Activated naive CD8-positive, alpha-beta T cell treated with anti-CD3 and anti-CD28 coated beads, Interleukin-2, amount 50 U/mL, for 24 hours (primary cell): ENCODE results near the gene PLA2G1B.
A peak's percentile ranks its signal among the peaks of the same experiment; 100 is the strongest.

Source experiments
- ATAC-seq: fragments of 150-1000 bp; cut with Tn5 transposase; one replicate; pipeline ENCODE4 v1.10.0; 2021
- DNase-seq: peaks from one replicate; pipeline ENCODE4 v3.0.0; 2021
- H3K27ac Mint-ChIP-seq: one replicate; pipeline ENCODE4 v1.8.0; 2021; ENCODE audit warnings: mild to moderate bottlenecking, mixed read lengths
- H3K27me3 Mint-ChIP-seq: one replicate; pipeline ENCODE4 v1.8.0; 2021; ENCODE audit warnings: mixed read lengths
- H3K36me3 Mint-ChIP-seq: one replicate; pipeline ENCODE4 v1.8.0; 2021; ENCODE audit warnings: low read depth, mixed read lengths
- H3K4me1 Mint-ChIP-seq: one replicate; pipeline ENCODE4 v1.8.0; 2021; ENCODE audit warnings: mixed read lengths
- H3K4me3 Mint-ChIP-seq: one replicate; pipeline ENCODE4 v1.8.0; 2021; ENCODE audit warnings: mild to moderate bottlenecking, moderate library complexity, mixed read lengths
- H3K9me3 Mint-ChIP-seq: one replicate; pipeline ENCODE4 v1.8.0; 2021; ENCODE audit warnings: mixed read lengths

PLA2G1B gene

DNA sequence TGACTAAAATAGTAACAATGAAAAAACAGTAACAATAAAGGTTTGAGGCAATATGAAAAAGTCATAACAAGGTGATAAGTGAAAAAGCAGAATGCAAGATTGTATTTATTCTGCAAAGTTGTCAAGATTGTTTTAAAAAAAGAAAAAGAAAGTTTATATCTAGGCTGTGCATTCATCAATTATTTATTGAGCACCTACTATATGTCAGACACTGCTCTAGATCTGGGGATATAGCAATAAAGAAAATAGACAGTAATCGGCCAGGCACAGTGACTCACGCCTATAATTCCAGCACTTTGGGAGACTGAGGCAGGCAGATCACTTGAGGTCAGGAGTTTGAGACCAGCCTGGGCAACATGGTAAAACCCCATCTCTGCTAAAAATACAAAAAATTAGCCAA, 3.8 kb downstream of the PLA2G1B start:
- no peak for ATAC-seq
- no peaks in the 10 kb centered on the region for H3K27me3 Mint-ChIP-seq
- H3K4me3 Mint-ChIP-seq = no peak overlapping the region
- H3K27ac Mint-ChIP-seq = no peak overlapping the region
- H3K9me3 Mint-ChIP-seq = no peaks in the 10 kb centered on the region
- peaks cover 6% of the 10 kb centered on the region for H3K4me1 Mint-ChIP-seq
- H3K36me3 Mint-ChIP-seq = no peaks in the 10 kb centered on the region
- DNase-seq = no peak

DNA sequence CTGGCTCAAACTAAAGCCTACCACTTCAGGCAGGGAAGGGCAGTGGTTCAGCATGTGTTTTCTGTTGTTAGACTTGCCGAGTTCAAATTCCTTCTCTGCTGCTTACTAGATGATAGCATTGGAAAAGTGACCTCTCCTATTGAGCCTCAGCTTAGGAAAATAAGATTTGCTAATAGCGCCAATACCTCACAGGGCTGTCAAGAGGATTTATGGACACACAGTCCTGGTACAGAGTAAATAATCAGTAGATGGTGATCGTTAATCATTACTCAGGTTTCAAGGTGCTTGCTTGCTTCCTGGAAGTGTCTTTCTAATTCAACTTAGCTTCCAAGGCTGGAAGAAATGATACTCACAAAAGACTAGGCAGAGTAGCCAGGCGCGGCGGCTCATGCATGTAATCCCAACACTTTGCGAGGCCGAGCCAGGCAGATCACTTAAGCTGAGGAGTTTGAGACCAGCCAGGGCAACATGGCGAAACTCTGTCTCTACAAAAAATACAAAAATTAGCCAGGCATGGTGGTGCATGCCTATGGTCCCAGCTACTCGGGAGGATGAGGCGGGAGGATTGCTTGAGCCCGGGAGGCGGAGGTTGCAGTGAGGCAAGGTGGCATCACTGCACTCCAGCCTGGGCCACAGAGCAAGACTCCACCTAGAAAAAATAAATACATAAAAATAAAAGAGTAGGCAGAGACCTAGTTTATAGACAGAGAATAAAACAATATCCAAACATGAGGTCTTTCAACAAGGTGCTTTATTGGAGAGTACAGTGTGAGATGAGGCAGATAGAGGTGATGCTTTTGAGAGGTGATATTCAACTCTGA, 6.0 kb downstream of the PLA2G1B start:
- Mint-ChIP-seq H3K36me3 (peaks cover 4% of the 10 kb centered on the region), H3K27me3 (peaks cover 3% of the 10 kb centered on the region), H3K4me1 (peaks cover 19% of the 10 kb centered on the region), H3K4me3 (no peak overlapping the region), H3K9me3 (no peaks in the 10 kb centered on the region), H3K27ac (no peak overlapping the region)
- ATAC-seq (no peak), DNase-seq (no peak)

DNA sequence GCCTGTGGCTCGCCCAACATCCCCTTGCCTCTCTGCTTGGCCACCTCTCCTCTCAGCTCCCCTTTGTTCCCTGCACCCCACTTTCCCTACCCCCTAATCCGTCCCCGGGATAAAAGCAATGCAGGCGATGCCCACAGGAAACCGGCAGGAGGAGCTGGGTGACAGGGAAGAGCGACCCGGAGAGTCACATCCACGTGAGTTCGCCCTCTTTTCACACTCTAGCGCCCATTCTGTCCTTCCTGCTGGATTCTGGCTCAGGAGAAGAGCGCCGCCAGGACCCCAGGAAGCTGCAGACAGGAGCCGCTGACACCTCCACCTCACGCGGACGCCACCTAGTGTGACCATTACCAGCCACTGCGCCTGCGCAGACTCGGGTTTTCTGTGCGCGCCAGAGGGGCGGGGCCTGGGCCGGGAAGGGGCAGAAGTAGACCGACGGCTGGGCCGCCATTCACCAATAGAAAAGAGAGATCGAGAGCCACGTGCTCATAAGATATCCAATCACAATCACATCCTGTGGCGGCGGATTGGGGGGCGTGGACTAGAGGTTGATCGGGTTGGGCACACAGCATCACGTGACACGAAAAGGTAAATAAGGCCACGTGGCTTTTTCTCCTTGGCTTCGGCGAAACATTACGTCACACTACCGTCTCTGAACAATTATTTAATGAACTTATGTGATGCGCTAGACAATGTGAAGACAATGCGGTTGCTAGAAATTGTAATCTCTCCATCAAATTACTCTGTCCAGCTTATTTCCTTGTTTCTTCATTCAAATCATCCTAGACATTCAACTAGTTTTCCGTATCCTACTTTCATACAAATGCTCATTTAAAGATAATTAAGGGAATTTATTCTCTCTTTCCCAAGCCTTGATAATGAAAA, 10.1 kb downstream of the PLA2G1B start:
- H3K9me3 Mint-ChIP-seq = no peaks in the 10 kb centered on the region
- peaks cover 4% of the 10 kb centered on the region for H3K36me3 Mint-ChIP-seq
- DNase-seq = peak; percentile 100
- peak overlapping the region; percentile 97 for H3K27ac Mint-ChIP-seq
- peak; percentile 100 for ATAC-seq
- peaks cover 13% of the 10 kb centered on the region for H3K4me1 Mint-ChIP-seq
- H3K4me3 Mint-ChIP-seq = peak overlapping the region; percentile 88
- H3K27me3 Mint-ChIP-seq = peaks cover 3% of the 10 kb centered on the region

DNA sequence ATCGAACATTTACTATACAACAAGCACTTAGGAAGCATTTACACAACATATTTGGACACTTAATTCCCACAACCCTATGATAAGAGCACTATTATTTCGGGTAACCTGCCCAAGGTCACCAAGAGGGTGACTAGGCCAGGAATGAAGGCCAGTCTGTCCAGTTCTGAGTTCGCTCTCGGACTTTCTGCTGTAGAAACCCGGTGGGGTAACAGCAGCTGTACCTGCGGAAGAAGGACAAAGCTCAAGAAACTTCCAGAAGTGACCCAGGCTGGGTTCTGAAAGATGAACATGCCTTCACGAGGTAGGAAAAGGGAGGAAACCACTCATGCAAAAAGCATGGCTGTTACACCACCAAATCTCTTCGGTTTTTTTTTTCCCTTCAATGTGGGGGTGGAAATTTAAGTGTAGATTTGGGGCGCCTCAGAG, 10.8 kb downstream of the PLA2G1B start:
- peaks cover 3% of the 10 kb centered on the region for H3K27me3 Mint-ChIP-seq
- DNase-seq (no peak), ATAC-seq (no peak)
- H3K4me3 Mint-ChIP-seq = peak overlapping the region; percentile 88
- peak overlapping the region; percentile 97 for H3K27ac Mint-ChIP-seq
- peaks cover 13% of the 10 kb centered on the region for H3K4me1 Mint-ChIP-seq
- H3K9me3 Mint-ChIP-seq = no peaks in the 10 kb centered on the region
- peaks cover 4% of the 10 kb centered on the region for H3K36me3 Mint-ChIP-seq

DNA sequence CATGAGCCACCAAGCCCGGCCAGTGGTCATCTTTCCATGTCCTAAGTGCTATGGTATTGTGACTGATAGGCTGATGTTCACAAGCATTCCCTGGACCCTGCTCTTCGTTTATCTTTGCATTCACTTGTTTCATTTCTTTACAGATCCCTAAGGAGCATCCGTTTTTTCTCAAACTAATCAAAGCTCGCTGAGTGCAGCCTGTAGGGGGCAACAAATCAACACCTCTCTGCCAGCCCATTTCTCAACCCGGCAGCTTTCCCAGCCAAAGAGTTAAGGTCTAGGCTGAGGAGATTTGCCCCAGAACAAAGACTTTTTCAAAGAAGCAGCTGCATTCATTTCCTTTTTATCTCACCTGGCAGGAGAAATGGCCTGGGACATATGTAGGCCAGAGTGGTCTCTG, 13.4 kb downstream of the PLA2G1B start:
- Mint-ChIP-seq H3K36me3 (peaks cover 4% of the 10 kb centered on the region), H3K27ac (no peak overlapping the region), H3K27me3 (peaks cover 3% of the 10 kb centered on the region), H3K9me3 (no peaks in the 10 kb centered on the region), H3K4me3 (no peak overlapping the region), H3K4me1 (peaks cover 13% of the 10 kb centered on the region)
- no peak for DNase-seq
- no peak for ATAC-seq

DNA sequence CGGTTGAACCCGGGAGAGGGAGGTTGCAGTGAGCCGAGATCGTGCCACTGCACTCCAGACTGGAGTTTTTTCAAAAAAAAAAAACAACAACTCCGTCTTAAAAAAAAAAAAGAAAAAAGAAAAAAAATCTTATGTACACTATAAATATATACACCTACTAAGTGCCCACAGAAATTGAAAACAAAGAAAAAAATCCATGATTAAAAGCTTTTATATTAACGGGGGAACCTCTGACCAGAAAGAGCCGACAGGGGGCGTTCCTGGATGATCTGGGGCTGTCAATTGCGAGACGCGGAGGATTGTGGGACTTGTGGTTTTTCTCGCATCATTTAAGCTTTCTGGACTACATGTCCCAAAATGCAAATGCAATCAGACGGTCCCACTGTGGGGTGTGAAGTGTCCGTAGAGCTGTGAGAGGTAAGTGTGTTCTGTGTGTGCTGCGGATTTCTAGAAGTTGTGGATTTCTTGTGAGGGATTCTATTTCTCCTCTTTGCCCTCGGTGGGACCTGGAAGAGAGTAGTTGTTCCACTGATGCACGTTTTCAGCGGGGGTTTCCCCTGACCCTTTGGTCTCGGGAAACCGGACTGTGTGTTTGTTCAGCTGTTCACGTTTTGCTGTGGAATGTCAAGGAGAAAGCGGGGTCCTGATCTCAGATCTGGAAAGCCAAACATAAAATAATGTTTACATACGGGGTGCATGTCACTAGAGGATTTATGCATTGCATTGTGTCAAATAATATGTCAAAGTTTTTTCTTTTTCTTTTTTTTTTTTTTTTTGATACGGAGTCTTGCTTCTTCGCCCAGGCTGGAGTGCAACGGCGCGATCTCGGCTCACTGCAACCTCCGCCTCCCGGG, 25.4 kb downstream of the PLA2G1B start, which contains the start of gene SIRT4:
TSS of gene SIRT4 (plus strand) at position 360 of the 854 bp plus-strand sequence. CDS start 1,241 bp downstream, outside the sequence.
- H3K4me1 Mint-ChIP-seq = peaks cover 8% of the 10 kb centered on the region
- H3K36me3 Mint-ChIP-seq = peaks cover 2% of the 10 kb centered on the region
- no peaks in the 10 kb centered on the region for H3K9me3 Mint-ChIP-seq
- DNase-seq (peak; percentile 89), ATAC-seq (peak; percentile 100)
- H3K4me3 Mint-ChIP-seq = peak within 1 kb of the TSS; percentile 94
- no peaks in the 10 kb centered on the region for H3K27me3 Mint-ChIP-seq
- peak within 1 kb of the TSS; percentile 93 for H3K27ac Mint-ChIP-seq

DNA sequence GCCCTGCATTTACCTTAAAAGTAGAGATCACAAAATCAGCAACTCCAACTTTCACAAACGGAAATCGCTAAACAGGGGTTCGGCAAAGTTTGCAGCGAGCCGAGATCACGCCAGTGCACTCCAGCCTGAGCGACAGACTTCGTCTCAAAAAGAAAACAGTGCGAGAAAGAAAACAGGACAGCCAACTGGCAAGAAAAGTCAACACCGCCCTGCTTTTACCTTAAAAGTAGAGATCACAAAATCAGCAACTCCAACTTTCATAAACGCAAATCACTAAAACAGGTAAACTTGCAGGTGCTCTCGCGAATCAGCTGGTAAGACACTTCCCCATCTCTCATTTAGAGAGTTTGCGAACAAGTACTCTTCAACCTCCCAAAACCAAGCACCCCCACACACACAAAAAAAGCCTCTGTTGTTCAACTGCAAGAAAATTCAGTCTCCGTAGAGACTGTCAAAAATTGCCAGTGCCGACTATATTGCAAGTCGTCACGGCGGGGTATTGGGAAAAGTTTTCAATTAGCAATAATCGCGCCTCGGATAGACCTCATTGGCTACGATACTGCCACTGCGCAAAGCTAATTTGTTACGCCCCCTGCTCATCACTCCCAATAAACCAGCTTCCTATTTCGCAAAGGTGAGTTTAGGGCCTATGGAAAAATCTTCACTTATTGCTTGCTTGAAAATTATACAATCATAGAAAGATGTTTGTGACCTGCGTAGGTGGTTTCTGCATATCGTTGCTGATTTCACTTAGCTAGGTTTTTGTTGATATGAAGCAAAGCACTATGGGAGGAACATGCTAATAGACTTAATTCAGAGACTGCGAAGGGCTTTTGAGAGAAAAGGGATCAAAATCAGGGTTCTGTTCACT, 34.7 kb downstream of the PLA2G1B start, which contains the start of gene RNU4-1:
TSS of gene RNU4-1 (minus strand) at position 577 of the 871 bp plus-strand sequence.
- ATAC-seq = peak; percentile 72
- H3K4me3 Mint-ChIP-seq = no peak within 1 kb of the TSS
- no peaks in the 10 kb centered on the region for H3K36me3 Mint-ChIP-seq
- no peaks in the 10 kb centered on the region for H3K9me3 Mint-ChIP-seq
- H3K4me1 Mint-ChIP-seq = peaks cover 7% of the 10 kb centered on the region
- no peaks in the 10 kb centered on the region for H3K27me3 Mint-ChIP-seq
- H3K27ac Mint-ChIP-seq = no peak within 1 kb of the TSS
- peak; percentile 76 for DNase-seq

DNA sequence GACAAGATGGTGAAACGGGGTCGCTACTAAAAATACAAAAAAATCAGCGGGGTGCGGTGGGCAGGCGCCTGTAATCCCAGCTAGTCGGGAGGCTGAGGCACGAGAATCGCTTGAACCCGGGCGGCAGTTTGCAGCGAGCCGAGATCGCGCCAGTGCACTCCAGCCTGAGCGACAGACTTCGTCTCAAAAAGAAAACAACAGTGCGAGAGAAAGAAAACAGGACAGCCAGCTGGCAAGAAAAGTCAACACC, 35.2 kb downstream of the PLA2G1B start:
- Mint-ChIP-seq H3K9me3 (no peaks in the 10 kb centered on the region), H3K27ac (no peak overlapping the region), H3K36me3 (no peaks in the 10 kb centered on the region), H3K4me3 (no peak overlapping the region), H3K27me3 (no peaks in the 10 kb centered on the region), H3K4me1 (peaks cover 7% of the 10 kb centered on the region)
- peak; percentile 0 for ATAC-seq
- no peak for DNase-seq

DNA sequence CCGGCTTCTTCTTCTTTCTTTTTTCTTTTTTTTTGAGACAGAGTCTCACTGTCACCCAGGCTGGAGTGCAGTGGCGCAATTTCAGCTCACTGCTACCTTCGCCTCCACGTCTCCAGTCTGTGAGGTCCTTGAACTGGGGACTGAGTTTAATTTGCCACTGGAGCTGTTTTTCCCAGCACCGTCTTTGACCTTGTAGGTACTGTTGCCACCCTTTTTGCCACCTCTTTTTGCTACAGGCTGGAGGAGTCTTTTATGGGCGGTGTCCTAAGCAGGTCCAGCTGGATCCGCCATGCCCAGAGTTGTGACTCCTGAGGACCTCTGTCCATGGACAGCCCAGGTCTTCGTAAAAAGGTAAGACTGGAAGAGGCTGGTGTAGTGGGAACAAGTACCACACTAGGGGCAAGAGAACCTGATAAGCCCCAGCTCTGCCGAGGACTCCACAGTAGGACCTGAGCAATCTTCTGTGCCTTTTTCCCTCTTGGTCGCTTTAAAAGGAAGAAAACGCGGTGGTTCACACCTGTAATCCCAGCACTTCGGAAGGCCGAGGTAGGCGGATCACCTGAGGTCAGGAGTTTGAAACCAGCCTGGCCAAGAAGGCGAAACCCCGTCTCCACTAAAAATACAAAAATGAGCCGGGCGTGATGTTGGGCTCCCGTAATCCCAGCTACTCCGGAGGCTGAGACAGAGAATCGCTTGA, 36.8 kb downstream of the PLA2G1B start:
- Mint-ChIP-seq H3K27me3 (no peaks in the 10 kb centered on the region), H3K4me3 (no peak overlapping the region), H3K4me1 (peaks cover 7% of the 10 kb centered on the region), H3K9me3 (no peaks in the 10 kb centered on the region), H3K27ac (no peak overlapping the region), H3K36me3 (no peaks in the 10 kb centered on the region)
- DNase-seq (peak; percentile 36), ATAC-seq (no peak)

DNA sequence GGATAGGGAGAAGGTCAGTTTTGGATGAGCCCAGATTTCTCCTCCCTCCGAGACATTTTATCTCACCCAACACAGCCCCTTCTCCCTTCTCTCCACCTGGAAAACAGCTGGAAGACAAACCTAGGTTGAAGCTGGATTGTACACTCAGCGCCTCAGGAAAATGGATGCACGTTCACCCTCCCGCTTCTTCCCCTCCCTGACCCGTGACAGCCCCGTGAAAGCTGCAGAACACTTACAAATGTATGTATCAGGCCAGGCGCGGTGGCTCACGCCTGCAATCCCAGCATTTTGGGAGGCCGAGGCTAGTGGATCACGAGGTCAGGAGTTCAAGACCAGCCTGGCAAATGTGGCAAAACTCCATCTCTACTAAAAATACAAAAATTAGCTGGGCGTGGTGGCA, 40.1 kb downstream of the PLA2G1B start:
- Mint-ChIP-seq H3K27me3 (no peaks in the 10 kb centered on the region), H3K4me1 (peaks cover 7% of the 10 kb centered on the region), H3K36me3 (no peaks in the 10 kb centered on the region), H3K4me3 (no peak overlapping the region), H3K9me3 (no peaks in the 10 kb centered on the region), H3K27ac (no peak overlapping the region)
- no peak for ATAC-seq
- DNase-seq = no peak

DNA sequence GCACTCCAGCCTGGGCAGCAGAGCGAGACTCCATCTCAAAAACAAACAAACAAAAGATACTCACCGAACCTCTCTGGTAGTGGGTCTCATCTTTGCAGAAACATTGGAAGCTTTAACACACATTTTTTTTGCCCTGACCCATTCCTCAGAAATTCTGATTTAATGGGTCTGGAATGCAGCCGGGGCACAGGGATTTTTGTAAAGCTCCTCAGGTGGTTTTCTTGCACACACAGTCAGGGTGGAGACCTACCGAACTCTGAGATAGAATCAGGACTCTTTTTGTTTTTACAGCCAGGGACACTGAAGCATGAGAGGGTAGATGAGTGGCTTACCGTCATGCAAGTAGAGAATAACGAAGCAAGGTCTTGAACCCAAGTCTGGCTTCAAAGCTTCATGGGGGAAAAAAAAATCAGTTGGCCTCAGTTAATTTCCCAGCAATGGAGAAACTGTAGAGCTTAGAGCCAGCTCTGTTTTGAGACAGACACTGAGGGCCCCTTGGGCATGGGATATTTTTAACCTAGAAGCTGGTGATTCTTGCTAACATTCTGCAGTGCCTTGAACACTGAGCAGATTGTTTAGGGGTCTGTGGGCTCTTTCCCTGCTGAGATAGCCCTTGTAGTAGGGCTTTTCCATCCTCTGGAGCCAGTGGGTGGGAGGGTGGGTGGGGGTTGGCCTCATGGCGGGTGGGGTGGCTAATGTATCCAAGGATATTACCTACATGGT, 40.6 kb downstream of the PLA2G1B start:
- no peak overlapping the region for H3K27ac Mint-ChIP-seq
- no peak overlapping the region for H3K4me3 Mint-ChIP-seq
- no peak for ATAC-seq
- no peaks in the 10 kb centered on the region for H3K9me3 Mint-ChIP-seq
- no peak for DNase-seq
- no peaks in the 10 kb centered on the region for H3K36me3 Mint-ChIP-seq
- no peaks in the 10 kb centered on the region for H3K27me3 Mint-ChIP-seq
- H3K4me1 Mint-ChIP-seq = peaks cover 7% of the 10 kb centered on the region

DNA sequence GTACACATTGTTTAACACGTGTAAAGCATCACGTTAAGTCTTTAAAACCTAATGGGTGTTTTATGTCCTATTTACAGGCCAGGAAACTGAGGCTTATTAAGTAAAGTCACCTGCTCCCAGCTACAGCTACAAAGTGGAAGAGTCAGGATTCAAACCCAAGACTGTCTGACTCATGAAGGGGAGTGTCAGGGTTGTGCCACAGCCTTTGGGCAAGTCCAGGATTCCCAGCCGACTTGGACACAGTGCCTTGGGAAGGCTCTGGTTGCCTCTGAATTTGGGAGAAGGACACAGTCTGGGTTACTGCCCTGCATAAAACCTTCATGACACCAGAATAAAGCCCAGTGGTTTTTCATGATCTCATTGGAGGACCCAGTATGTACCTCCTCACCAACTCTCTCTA, 43.2 kb downstream of the PLA2G1B start:
- H3K4me1 Mint-ChIP-seq = no peaks in the 10 kb centered on the region
- DNase-seq (no peak), ATAC-seq (no peak)
- H3K27ac Mint-ChIP-seq = no peak overlapping the region
- H3K36me3 Mint-ChIP-seq = no peaks in the 10 kb centered on the region
- H3K27me3 Mint-ChIP-seq = no peaks in the 10 kb centered on the region
- no peak overlapping the region for H3K4me3 Mint-ChIP-seq
- H3K9me3 Mint-ChIP-seq = no peaks in the 10 kb centered on the region

DNA sequence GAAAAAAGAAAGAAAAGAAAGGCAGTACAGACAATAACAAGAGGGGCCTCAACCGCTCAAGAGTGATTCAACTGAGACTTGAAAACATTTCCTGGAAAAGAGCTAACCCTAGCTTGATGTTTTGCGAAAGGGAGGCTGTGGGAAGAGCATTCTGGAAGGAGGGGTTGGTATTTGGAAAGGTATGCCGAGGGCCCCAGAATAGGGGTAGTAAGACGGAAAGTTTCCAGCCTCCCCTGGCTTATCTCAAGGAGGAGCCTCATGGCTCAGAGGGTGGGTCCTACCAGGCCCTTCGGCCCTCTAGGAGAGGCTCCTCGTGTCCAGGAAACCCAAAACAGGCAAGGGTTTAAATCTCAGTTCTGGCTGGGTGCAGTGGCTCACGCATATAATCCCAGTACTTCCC, 44.3 kb downstream of the PLA2G1B start:
- ATAC-seq (no peak), DNase-seq (no peak)
- no peak overlapping the region for H3K4me3 Mint-ChIP-seq
- no peaks in the 10 kb centered on the region for H3K27me3 Mint-ChIP-seq
- no peaks in the 10 kb centered on the region for H3K9me3 Mint-ChIP-seq
- no peak overlapping the region for H3K27ac Mint-ChIP-seq
- H3K4me1 Mint-ChIP-seq = no peaks in the 10 kb centered on the region
- H3K36me3 Mint-ChIP-seq = no peaks in the 10 kb centered on the region
